GM04504 (cell line): Measurements from ENCODE around the gene SLC40A1.
"Not testable (repeated sequence)": the region's sequence is repeated elsewhere in the genome, so short reads cannot be mapped to it uniquely, and the experiment has no call there.

Source experiments
- DNase-seq: peaks from one replicate; pipeline ENCODE4 v3.0.0-alpha.2; 2012; ENCODE audit warnings: low read depth

Gene SLC40A1

GRCh38 chr2:189580658-189581353, at the start of gene SLC40A1:
Gene SLC40A1 (minus strand): TSS chr2:189580786. CDS start chr2:189580460, 326 bp downstream.
- no peak for DNase-seq

GRCh38 chr2:189629531-189630453, 49.2 kb upstream of the SLC40A1 start:
- no peak for DNase-seq

- no peak for DNase-seq
These were observed 48.4 kb upstream of the SLC40A1 start for GRCh38 chr2:189628817-189629530.

- DNase-seq, result no peak
These were observed 47.2 kb upstream of the SLC40A1 start for GRCh38 chr2:189627789-189628188.

GRCh38 chr2:189625636-189626035, 45.0 kb upstream of the SLC40A1 start:
- no peak for DNase-seq

- DNase-seq, result no peak
These were observed 44.2 kb upstream of the SLC40A1 start for GRCh38 chr2:189624648-189625355.

GRCh38 chr2:189623049-189623448, 42.5 kb upstream of the SLC40A1 start:
- no peak for DNase-seq

GRCh38 chr2:189621781-189622180, 41.2 kb upstream of the SLC40A1 start:
- no peak for DNase-seq

GRCh38 chr2:189618197-189618596, 37.6 kb upstream of the SLC40A1 start:
- no peak for DNase-seq

- DNase-seq, result no peak
These were observed 34.0 kb upstream of the SLC40A1 start for GRCh38 chr2:189614585-189614984.

GRCh38 chr2:189613650-189614420, 33.2 kb upstream of the SLC40A1 start:
- no peak for DNase-seq

- no peak for DNase-seq
These were observed 32.6 kb upstream of the SLC40A1 start for GRCh38 chr2:189613077-189613636.

- no peak for DNase-seq
These were observed 30.1 kb upstream of the SLC40A1 start for GRCh38 chr2:189610700-189611099.

GRCh38 chr2:189609853-189610252, 29.3 kb upstream of the SLC40A1 start:
- no peak for DNase-seq

- DNase-seq, result no peak
These were observed 28.8 kb upstream of the SLC40A1 start for GRCh38 chr2:189609423-189609816.

- DNase-seq, result no peak
These were observed 28.3 kb upstream of the SLC40A1 start for GRCh38 chr2:189608795-189609422.

- no peak for DNase-seq
These were observed 27.6 kb upstream of the SLC40A1 start for GRCh38 chr2:189608170-189608569.

- DNase-seq, result no peak
These were observed 21.6 kb upstream of the SLC40A1 start for GRCh38 chr2:189602233-189602632.

GRCh38 chr2:189601652-189602051, 21.1 kb upstream of the SLC40A1 start:
- DNase-seq, result not testable (repeated sequence)

GRCh38 chr2:189601043-189601442, 20.5 kb upstream of the SLC40A1 start:
- DNase-seq, result no peak
